Inferior parietal cortex (tissue), 1 donor: ENCODE results near the gene SLC12A4.
A peak's percentile ranks its signal among the peaks of the same experiment; 100 is the strongest.
"Not testable (repeated sequence)": the region's sequence is repeated elsewhere in the genome, so short reads cannot be mapped to it uniquely, and the experiment has no call there.

Source experiments
- DNase-seq: peaks from one replicate; pipeline ENCODE4 v3.0.0-alpha.2; 2016; ENCODE audit errors: extremely low spot score

Gene SLC12A4

DNA sequence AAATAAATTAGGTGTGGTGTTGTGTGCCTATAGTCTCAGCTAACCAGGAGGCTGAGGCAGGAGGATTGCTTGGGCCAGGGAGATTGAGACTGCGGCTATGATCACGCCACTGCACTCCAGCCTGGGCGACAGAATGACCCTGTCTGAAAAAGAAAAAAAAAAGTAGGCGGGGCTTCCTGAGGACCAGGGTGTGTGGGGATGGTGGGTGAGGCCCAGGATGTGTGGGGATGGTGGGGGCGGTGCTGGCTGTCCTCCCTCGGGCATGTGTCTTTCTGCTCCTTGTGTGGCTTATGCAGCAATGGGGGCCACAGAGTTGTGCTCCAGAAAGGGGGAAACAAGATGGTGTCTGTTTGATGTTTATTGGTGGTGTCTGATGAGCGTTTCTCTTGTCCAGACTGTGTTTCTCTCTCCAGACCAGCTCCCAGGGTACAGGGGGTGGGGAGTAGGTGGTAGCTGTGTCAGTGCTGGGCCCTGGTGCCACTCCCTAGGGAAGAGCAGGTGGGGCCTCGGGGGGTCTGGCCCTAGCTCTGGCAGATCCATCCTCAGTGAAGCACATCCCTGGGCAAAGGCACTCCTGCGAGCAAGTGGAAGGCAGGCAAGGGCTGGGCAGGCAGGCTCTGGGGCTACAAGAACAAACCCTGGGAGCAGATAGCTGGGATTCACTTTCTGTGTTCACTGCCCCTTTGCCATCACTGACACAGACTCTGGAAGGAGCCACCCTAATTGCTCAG, 26.8 kb downstream of the SLC12A4 start:
- DNase-seq, result no peak

DNA sequence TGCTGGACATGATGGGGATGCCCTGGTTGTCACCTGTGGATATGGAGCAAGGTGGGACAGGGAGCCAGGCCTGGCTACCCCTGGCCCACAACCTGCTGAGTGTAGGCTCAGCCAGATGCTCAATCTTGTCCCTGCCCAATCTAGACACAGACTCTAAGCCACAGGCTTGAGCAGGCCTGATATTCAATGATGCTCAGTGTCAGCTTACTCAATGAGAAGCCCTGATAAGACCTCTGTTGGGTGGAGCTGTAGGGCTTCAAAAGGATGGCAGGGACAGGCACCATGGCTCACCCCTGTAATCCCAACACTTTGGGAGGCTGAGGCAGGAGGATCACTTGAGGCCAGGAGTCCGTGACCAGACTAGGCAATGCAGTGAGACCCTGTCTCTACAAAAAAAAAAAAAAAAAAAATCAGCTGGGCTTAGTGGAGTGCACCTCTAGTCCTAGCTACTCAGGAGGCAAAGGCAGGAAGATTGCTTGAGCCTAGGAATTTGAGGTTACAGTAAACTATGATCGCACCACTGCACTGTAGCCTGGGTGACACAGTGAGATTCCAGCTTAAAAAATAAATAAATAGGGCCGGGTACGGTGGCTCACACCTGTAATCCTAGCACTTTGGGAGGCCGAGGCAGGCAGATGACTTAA, 27.9 kb downstream of the SLC12A4 start:
- no peak for DNase-seq

DNA sequence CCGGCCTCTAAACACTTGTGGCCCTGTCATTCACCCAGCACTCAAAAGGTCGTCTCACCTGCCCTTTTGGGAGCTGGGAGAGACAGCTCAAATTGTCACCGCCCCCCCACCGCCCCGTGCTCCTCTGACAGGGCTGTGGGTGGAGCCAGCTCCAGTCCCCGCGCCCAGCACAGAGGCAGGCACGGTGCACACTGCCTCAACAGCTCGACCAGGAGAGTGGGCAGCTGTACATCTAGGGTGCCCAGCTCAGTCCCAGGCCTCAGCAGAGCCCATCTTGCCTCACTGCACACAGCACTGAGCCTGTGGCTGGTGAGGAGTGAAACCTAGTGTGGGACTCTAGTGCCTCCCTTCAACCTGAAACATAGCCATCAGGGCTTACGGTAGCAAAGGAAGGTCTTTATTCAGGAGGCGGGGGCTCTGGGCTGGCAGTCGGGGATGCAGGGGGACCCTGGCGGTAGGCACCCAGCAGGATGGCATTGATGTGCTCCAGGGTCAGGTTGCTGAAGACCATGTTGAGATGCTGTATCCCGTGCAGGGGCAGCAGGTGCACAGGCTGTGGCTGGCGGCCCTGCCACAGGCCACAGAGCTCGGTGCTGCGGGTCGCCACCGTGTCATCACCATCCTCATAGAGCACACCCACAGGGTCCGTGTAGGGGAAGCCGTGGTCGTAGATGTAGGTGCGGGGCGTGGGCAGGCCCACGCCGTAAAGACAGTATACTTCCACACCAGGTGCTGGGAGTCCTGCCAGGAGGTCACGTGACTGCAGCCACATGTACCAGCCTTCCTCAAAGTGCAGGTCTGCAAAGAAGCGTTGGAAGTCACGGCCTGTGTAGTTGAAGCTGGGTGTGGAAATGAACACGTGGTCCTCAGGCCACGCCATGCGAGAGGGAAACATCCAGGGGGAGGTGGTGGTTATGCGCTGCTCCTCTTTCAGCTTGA, 28.7 kb downstream of the SLC12A4 start:
- DNase-seq, result no peak

DNA sequence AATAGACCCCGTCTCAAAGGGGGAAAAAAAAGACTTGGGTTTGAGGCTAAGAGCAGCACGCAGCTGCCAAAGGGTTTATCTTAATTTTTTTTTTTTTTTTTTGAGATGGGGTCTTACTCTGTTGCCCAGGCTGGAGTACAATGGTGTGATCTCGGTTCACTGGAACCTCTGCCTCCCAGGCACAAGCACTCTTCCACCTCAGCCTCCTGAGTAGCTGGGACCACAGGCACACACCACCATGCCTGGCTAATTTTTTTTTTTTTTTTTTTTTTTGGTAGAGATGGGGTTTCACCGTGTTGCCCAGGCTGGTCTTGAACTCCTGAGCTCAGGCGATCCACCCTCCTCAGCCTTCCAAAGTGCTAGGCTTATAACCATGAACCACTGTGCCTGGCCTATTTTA, 30.7 kb downstream of the SLC12A4 start:
- DNase-seq, result not testable (repeated sequence)

DNA sequence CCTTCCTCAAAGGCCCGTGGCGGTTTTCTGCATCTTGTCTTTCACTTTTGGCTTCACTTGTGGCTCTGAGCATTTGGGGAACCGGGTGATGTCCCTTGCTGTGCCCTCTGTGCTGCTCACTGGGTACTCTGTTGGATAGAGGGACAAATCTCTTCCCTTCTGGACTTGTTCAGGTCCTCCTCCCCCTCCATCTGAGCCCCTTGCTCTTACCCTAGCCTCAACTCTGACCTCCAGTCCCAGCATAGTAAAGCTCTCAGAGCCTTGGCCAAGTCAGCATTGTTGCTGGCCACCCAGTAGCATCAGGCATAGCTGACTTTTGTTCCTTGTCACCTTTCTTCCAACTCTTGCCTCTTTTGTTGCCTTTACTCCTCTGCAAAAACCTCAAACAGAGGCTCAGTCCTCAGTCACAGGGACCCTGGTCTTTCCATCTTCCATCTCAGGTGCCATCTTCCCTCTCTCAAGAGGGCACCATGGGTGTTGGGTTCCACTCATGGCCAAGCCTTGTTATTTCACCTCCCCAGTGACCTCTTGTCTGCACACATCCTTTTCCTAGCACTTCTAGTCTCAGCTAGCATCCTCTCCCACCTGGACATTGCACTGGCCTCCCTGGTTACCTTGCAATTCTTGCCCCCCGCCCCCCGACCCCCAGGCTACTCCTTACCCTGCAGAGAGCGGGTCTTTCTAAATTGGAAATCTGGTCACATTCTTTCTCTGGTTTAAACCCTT, 31.4 kb downstream of the SLC12A4 start:
- DNase-seq, result peak; percentile 60

DNA sequence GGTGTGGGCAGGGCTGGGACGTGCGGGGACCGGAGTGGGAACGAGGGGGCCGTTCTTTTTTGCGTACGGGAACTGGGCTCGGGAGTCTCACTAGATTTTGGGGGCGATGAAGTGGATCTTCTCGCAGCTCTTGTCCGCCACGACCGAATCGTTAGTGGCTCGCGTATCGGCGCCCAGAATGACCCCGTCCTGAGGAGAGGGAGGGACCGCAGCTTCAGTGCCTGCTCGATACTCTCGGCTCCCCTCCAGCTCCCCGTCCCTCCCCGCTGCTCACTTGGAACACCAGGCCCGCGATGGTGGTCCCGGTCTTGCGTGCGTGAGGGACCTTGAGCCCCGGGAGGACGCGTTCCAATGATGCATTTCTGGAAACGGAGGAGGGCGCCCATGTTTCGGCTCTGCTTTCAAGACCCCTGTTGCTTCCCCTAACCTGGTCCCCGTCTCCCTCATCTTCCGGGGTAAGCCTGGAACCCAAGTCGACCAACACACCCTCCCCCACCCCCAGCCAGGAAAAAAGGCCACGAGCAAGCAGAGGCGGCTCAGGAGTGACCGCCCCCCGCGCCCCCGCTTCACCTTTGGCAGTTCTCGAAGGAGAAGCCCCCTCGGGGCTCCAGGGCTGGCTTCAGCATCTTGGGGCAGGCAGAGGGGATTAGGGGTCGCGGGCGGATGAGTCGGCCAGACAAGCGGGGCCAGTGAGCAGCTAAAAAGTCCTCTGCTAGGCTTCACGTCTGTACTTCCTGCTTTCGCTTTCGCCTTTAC, 32.1 kb downstream of the SLC12A4 start, which contains the start of gene PSMB10:
PSMB10 (minus strand) TSS at position 727 of the 756 bp plus-strand sequence; CDS start at position 626, 101 bp downstream.
- DNase-seq, result no peak

DNA sequence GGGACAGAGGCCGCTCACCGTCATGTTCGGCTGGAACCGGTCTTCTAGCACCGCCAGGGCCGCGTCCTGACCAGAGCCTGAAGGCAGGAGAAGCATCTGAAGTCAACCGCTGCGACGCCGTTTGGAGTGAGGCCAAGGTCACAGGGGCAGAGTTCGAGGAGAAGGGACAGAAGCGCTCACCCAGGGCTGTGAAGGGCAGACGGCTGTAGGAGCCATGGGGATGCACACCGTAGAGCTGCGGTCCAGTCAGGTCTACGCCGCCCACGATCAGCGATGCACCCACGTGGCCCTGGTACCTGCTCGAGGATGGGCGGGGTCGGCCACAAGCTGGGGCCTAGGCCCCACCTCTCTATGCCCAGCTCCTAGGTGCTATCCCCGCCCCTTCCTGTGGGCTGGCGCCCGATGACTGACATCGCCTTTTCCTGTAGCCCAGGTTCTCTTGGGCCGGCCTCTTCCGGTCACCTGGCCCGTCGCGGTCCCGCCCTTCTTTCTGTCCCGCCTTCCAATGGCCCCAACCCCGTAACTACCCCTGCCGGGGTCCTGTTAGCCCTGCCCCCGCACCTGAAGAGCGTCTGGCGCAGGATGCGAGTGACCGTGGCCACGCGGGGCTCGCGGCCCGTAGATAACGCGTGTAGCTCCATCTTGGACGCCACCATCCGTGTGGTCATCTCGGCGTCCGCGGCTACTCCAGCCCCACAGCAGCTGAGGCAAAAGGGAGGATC, 32.9 kb downstream of the SLC12A4 start:
- peak; percentile 95 for DNase-seq

DNA sequence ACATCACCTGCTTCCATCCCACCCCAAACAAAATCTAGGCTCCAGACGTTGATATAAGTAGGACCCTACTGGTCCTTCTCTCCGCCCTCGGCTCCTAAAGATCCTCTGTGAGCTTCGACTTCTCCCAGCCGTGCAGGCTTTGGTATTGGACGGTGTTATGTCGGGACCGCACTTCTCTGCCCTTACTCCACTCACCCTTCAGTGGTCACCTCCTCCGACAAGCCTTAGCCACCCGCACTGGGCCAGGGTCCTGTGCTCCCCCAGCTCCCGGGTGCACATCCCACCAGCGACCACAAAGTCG, 33.4 kb downstream of the SLC12A4 start:
- no peak for DNase-seq

DNA sequence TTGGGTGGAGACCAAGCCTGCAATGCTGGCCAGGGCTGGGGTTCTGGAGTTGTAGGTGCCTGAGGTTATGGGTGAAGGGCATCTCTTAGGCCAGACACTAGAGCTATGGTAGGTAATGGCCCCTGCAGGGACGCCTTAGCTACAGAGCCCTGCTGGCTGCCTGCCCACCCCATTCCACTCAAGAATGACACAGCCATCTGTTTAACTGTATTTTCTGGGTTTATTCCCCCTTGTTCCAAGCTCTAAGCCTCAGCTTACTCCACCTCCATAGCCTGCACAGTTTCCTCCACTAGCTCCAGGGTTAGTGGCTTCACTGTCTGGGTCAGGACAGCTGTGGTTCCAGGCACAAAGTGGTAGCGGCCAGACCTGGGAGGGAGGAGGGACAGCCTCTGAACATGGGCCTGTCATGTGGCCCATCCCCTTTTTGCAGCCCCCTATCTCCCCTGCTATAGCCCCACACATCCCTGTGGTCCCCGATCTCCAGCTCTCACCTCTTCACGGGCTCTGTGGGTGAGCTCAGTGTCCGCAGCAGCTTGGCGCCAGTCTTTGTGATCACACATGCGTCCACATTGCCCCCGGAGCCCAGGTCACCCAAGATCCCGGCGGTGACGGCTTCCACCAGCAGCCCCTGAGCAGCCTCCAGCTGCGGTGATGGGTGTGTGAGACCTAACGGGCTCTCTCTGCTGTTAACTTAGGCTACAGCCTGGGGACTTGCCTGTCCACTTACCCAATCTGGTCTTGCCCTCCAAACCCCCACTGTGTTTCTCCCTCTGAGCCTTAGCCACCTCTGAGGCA, 33.9 kb downstream of the SLC12A4 start:
- no peak for DNase-seq

DNA sequence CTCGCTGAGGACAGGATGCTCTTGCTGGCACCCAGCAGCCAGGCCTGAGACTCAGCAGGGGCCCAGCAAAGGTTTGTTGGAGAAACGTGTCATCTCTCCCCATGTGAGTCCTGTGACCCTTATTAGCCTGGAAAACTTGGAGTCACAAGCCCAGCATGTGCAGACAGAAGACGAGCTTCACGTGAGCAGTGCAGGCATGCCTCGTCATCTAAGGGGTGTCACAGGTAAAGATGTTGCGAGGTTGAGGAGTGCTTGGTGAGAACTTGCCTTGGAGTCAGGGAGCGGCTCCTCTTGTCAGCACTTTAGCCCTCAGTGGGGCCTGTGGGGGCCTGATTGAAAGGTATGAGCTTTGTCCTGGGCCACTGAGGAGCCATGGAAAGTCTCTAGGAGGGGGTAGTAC, 34.6 kb downstream of the SLC12A4 start:
- DNase-seq, result no peak

DNA sequence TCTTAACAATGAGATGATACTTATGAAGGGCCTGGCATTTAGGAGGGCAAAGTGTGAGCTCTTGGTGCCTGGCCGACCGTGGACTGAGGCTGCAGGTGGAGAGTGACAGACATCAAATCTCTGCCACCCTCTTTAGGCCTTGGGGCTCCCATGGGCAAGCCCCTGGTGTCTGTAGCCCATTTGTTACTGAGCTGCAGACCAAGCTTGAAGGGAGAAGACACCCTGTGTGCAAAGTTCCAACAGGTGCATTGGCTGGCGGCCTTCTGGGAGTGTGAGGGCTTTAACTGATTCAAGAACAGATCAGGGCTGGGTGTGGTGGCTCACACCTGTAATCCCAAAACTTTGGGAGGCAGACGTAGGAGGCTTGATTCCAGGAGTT, 36.0 kb downstream of the SLC12A4 start:
- no peak for DNase-seq

DNA sequence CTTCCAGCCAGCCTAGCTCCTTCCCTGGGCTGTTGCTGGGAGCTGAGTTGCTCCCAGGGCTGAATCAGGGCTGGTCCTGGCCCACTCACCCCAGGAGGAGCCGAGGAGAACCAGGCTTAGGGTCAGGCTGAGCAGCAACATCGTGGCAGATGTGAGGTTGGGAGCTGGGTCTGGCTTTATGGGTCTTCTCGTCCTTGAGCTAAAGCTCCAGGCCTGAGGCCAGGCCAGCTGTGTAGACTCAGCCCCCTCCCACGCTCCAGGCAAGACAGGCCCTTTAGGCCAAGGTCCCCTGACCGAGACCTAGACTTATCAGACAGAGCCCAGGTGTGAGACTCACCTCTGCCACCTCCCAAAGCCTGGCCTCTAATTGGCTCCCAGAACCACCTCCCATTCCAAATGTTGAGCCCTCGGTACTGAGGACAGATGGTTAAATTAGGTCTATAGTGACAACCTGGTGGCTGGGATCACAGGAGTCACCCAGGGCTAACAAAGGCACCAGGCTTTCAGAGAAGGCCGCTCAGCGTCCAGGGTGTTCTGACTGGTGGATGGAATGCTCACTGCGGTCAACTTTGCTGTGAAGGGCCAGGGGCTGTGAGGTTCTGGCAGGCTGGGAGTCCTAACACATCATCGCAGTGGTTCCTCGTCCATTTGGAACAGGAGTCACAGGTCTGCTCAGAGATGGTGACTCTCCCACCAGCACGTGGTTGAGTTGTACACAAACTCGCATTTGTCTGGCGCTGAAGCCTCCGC, 36.5 kb downstream of the SLC12A4 start, which contains the start of gene CTRL:
CTRL (minus strand) TSS at position 151 of the 750 bp plus-strand sequence; CDS start at position 141, 10 bp downstream.
- DNase-seq, result no peak

DNA sequence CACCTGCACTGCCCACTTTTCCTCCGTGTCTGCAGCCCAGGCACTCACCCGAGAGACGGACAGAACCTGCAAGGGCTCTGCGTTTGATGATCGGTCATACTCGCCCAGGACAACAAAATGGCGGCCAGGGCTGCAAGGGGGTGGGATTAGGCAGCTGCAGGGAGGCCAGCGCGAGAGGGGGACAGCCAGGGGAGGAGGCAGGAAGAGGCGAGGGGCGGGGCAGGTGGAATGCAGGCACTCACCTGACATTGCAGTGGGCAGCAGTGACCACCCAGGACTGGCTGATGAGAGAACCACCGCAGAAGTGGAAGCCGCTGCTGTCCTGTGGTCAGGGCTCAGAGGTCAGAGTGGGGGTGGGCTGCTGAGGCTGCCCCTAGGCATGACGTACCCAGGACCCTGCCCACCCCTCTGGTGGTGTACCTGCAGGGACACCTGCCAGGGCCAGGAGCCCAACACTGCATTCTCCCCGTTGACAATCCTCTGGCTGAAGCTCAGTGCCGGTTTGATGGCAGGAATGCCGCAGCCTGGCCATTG, 37.7 kb downstream of the SLC12A4 start:
- no peak for DNase-seq

DNA sequence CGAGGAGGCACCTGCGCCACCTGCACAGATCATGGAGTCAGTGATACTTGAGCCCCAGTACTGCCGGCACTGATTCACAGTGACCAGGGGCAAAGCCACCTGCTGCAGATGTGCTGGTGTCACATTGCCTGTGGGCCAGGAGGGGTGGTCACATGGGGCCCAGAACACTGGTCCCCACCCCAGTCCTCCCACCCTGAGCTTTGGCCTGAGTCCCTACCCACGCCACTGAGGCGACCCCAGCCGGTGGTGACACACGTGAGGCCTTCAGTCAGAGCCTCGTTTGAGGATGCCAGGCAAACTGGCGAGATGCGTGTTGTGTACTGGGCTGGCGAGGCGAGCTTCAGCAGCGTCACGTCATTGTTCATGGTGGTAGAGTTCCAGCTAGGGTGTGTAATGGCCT, 38.2 kb downstream of the SLC12A4 start:
- no peak for DNase-seq

DNA sequence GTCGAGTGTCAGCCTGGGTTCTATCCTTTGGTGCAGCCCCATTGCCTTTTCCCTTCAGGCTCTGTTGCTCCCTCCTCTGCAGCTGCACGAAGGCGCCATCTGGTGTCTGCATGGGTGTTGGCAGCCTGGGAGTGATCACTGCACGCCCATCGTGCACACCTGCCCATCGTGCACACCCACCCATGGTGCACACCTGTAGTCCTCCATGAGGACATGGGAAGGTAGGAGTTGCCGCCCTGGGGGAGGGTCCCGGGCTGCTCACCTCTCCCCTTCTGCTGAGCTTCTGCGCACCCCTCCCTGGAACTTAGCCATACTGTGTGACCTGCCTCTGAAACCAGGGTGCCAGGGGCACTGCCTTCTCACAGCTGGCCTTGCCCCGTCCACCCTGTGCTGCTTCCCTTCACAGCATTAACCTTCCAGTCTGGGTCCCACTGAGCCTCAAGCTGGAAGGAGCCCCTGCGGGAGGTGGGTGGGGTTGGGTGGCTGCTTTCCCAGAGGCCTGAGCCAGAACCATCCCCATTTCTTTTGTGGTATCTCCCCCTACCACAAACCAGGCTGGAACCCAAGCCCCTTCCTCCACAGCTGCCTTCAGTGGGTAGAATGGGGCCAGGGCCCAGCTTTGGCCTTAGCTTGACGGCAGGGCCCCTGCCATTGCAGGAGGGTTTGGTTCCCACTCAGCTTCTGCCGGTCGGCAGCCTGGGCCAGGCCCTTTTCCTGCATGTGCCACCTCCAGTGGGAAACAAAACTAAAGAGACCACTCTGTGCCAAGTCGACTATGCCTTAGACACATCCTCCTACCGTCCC, 39.7 kb downstream of the SLC12A4 start:
- DNase-seq, result peak; percentile 81

DNA sequence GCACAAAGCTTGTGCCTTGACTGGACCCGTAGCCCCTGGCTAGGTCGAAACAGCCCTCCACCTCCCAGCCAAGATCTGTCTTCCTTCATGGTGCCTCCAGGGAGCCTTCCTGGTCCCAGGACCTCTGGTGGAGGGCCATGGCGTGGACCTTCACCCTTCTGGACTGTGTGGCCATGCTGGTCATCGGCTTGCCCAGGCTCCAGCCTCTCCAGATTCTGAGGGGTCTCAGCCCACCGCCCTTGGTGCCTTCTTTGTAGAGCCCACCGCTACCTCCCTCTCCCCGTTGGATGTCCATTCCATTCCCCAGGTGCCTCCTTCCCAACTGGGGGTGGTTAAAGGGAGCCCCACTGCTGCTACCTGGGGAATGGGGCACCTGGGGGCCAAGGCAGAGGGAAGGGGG, 40.3 kb downstream of the SLC12A4 start:
- no peak for DNase-seq

DNA sequence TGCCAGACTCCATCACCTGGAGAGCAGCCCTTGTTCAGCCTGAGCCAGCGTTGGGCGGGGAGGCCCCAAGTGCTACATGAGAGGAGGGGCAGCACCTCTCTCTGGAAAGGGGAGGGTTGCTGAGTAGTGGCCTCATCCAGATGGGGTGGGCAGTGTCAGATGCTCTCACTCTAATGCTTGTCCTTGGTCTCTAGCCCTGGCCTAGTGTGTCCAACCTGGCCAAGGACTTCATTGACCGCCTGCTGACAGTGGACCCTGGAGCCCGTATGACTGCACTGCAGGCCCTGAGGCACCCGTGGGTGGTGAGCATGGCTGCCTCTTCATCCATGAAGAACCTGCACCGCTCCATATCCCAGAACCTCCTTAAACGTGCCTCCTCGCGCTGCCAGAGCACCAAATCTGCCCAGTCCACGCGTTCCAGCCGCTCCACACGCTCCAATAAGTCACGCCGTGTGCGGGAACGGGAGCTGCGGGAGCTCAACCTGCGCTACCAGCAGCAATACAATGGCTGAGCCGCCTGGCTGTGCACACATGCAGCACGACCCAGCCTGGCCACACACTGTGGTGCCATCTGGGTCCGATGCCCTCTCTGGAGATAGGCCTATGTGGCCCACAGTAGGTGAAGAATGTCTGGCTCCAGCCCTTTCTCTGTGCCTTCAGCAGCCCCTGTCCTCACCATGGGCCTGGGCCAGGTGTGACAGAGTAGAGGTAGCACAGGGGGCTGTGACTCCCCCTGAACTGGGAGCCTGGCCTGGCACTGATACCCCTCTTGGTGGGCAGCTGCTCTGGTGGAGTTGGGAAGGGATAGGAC, 41.1 kb downstream of the SLC12A4 start:
- no peak for DNase-seq
